Measurements from ENCODE around the gene CELSR1.

GRCh38 chr22:46454504-46455269 lies 82.7 kb downstream of the CELSR1 start:
- TF ChIP-seq CTCF (IDR thresholded peaks at IDR 0.05) = no peak
- no peak for TF ChIP-seq POLR2A (IDR thresholded peaks at IDR 0.05)

Data from thyroid gland (tissue), 4 donors.